Hepatocyte (in vitro differentiated cells): Measurements from ENCODE around the gene NOL12. TPM values are rescaled to one million over a fixed set of nuclear protein-coding genes. Genes with fewer than 3 reads are reported as not detected.

Experiments
- DNase-seq: peaks from one replicate; pipeline ENCODE4 v3.0.0-alpha.2; 2016; ENCODE audit warnings: low spot score
- H2AFZ ChIP-seq: fragments of 200-600 bp; sonication (generic); 2 replicates; pipeline ENCODE4 v1.6.0; 2016; ENCODE audit warnings: antibody characterized with exemption, mild to moderate bottlenecking
- H3K27ac ChIP-seq: fragments of 200-600 bp; sonication (generic); 2 replicates; pipeline ENCODE4 v1.5.1; 2016; ENCODE audit warnings: mild to moderate bottlenecking
- H3K27me3 ChIP-seq: fragments of 200-600 bp; sonication (generic); 2 replicates; pipeline ENCODE4 v1.6.1; 2016
- H3K36me3 ChIP-seq: fragments of 200-600 bp; sonication (generic); replicated peaks from 2 replicates; pipeline ENCODE4 v1.5.1; 2016; ENCODE audit warnings: low read depth; ENCODE audit not compliant: insufficient read depth
- H3K4me1 ChIP-seq: fragments of 200-600 bp; sonication (generic); 2 replicates; pipeline ENCODE4 v1.5.1; 2016; ENCODE audit warnings: mild to moderate bottlenecking, moderate library complexity; ENCODE audit not compliant: insufficient read depth
- H3K4me2 ChIP-seq: fragments of 200-600 bp; sonication (generic); 2 replicates; pipeline ENCODE4 v1.6.0; 2016
- H3K4me3 ChIP-seq: fragments of 200-600 bp; sonication (generic); 2 replicates; pipeline ENCODE4 v1.5.1; 2016; ENCODE audit warnings: mild to moderate bottlenecking
- H3K79me2 ChIP-seq: fragments of 200-600 bp; sonication (generic); 2 replicates; pipeline ENCODE4 v1.6.0; 2017; ENCODE audit warnings: mild to moderate bottlenecking
- H3K9me2 ChIP-seq: fragments of 200-600 bp; sonication (generic); replicated peaks from 2 replicates; pipeline ENCODE4 v1.6.0; 2017; ENCODE audit warnings: mild to moderate bottlenecking; ENCODE audit not compliant: insufficient read depth
- H3K9me3 ChIP-seq: fragments of 200-600 bp; sonication (generic); 2 replicates; pipeline ENCODE4 v1.5.1; 2016; ENCODE audit warnings: low read depth, mild to moderate bottlenecking
- H4K20me1 ChIP-seq: fragments of 200-600 bp; sonication (generic); 2 replicates; pipeline ENCODE4 v1.6.0; 2016; ENCODE audit warnings: mild to moderate bottlenecking; ENCODE audit not compliant: insufficient read depth, poor library complexity, severe bottlenecking
- CTCF ChIP-seq: fragments of 200-600 bp; sonication (generic); IDR thresholded peaks from 2 replicates; pipeline ENCODE4 v1.5.1; 2016; ENCODE audit warnings: antibody characterized with exemption, mild to moderate bottlenecking; ENCODE audit not compliant: poor library complexity
- EZH2 ChIP-seq: fragments of 200-600 bp; sonication (generic); IDR thresholded peaks from 2 replicates; pipeline ENCODE4 v1.6.1; 2016; ENCODE audit warnings: antibody characterized with exemption, mild to moderate bottlenecking, borderline replicate concordance
- EZH2phosphoT487 ChIP-seq: fragments of 200-600 bp; sonication (generic); IDR thresholded peaks from one replicate; pipeline ENCODE4 v1.6.1; 2018; ENCODE audit warnings: antibody characterized with exemption, mild to moderate bottlenecking, low read depth, moderate library complexity; ENCODE audit not compliant: unreplicated experiment, severe bottlenecking
- WGBS: methylation state at CpG from one replicate; pipeline ENCODE4 v1.1.6; 2016; ENCODE audit warnings: low lambda C conversion rate; ENCODE audit errors: missing lambda C conversion rate; 5-methylcytosine and 5-hydroxymethylcytosine counted together
- polyA plus RNA-seq: library from polyadenylated mRNA; unstranded; fragments of >200 nt; fragmentation: Nextera tagmentation; extraction: Ambion mirVana; gene quantifications from 2 replicates; pipeline ENCODE4 v1.2.1, GENCODE V29; 2016
- total RNA-seq: library from RNA; depleted of rRNA; stranded (reverse); fragments of >200 nt; gene quantifications from 2 replicates; pipeline ENCODE4 v1.2.3, GENCODE V29; 2014

The NOL12 gene
- total and polyA plus RNA-seq, 2 experiments from 2014 or later = 11.4 to 27.6 TPM

- Histone ChIP-seq H3K9me3 (no peaks in the 10 kb centered on the region), H3K4me3 (no peak overlapping the region), H3K4me2 (peak overlapping the region; percentile 96), H4K20me1 (peaks cover 6% of the 10 kb centered on the region), H3K36me3 (no peaks in the 10 kb centered on the region), H3K79me2 (peaks cover 58% of the 10 kb centered on the region), H3K27me3 (no peaks in the 10 kb centered on the region), H3K9me2 (no peaks in the 10 kb centered on the region), H2AFZ (no peak overlapping the region), H3K4me1 (peaks cover 28% of the 10 kb centered on the region), H3K27ac (peak overlapping the region; percentile 82)
- 84% methylated on average over 14 of the region's 14 CpGs for WGBS
- DNase-seq = no peak
- no peak for TF ChIP-seq EZH2
- no peak for TF ChIP-seq EZH2phosphoT487
- TF ChIP-seq CTCF = no peak
Measured at GRCh38 chr22:37659897-37660708, 26.0 kb upstream of the NOL12 start.

GRCh38 chr22:37660709-37661045 is 25.5 kb upstream of the NOL12 start:
- WGBS = 76% methylated on average over 2 of the region's 2 CpGs
- Histone ChIP-seq H3K27me3 (no peaks in the 10 kb centered on the region), H3K9me3 (no peaks in the 10 kb centered on the region), H3K4me1 (peaks cover 28% of the 10 kb centered on the region), H3K79me2 (peaks cover 61% of the 10 kb centered on the region), H3K27ac (peak overlapping the region; percentile 82), H3K4me3 (no peak overlapping the region), H3K36me3 (no peaks in the 10 kb centered on the region), H3K9me2 (no peaks in the 10 kb centered on the region), H4K20me1 (peaks cover 6% of the 10 kb centered on the region), H3K4me2 (peak overlapping the region; percentile 96), H2AFZ (no peak overlapping the region)
- TF ChIP-seq CTCF = no peak
- no peak for TF ChIP-seq EZH2
- no peak for TF ChIP-seq EZH2phosphoT487
- no peak for DNase-seq

- peak; percentile 66 for DNase-seq
- H4K20me1 ChIP-seq = peaks cover 6% of the 10 kb centered on the region
- H2AFZ ChIP-seq = no peak overlapping the region
- WGBS = 36% methylated on average over 12 of the region's 12 CpGs
- peaks cover 61% of the 10 kb centered on the region for H3K79me2 ChIP-seq
- H3K27ac ChIP-seq = peak overlapping the region; percentile 82
- no peaks in the 10 kb centered on the region for H3K9me3 ChIP-seq
- H3K4me1 ChIP-seq = peaks cover 28% of the 10 kb centered on the region
- H3K4me3 ChIP-seq = no peak overlapping the region
- H3K9me2 ChIP-seq = no peaks in the 10 kb centered on the region
- H3K27me3 ChIP-seq = no peaks in the 10 kb centered on the region
- no peaks in the 10 kb centered on the region for H3K36me3 ChIP-seq
- H3K4me2 ChIP-seq = peak overlapping the region; percentile 96
- TF ChIP-seq EZH2phosphoT487 = no peak
- TF ChIP-seq EZH2 = no peak
- TF ChIP-seq CTCF = peak; percentile 45
Measured at GRCh38 chr22:37661160-37661924, 24.8 kb upstream of the NOL12 start.
